GM13976 (cell line): Measurements from ENCODE around the gene GSG1L.

Experiments used
- DNase-seq: peaks from one replicate; pipeline ENCODE4 v3.0.0; 2012; ENCODE audit warnings: low spot score
- CTCF ChIP-seq: IDR thresholded peaks from 2 replicates; pipeline ENCODE4 v1.5.1; 2012; ENCODE audit warnings: borderline replicate concordance, mild to moderate bottlenecking; ENCODE audit not compliant: insufficient read depth; ENCODE audit errors: extremely low read depth, missing control alignments, control extremely low read depth
- in situ Hi-C: fragments of 300-500 bp; cut with MboI; formaldehyde crosslinking; loops from one replicate; pipeline ENCODE4 v1.12.0; 2022; ENCODE audit warnings: low sequenced_read_pairs, mixed read lengths, inconsistent platforms; ENCODE audit not compliant: unreplicated experiment

GSG1L gene

GRCh38 chr16:27780468-27781194, 282.9 kb downstream of the GSG1L start:
- in situ Hi-C loops, result no loop called here
- no peak for DNase-seq
- TF ChIP-seq CTCF, result no peak

GRCh38 chr16:27779641-27780164, 283.8 kb downstream of the GSG1L start:
- no peak for DNase-seq
- in situ Hi-C loops, result no loop called here
- no peak for TF ChIP-seq CTCF

GRCh38 chr16:27778926-27779570, 284.5 kb downstream of the GSG1L start:
- TF ChIP-seq CTCF, result no peak
- DNase-seq, result no peak
- in situ Hi-C loops, result no loop called here

GRCh38 chr16:27778171-27778925, 285.2 kb downstream of the GSG1L start:
- no peak for TF ChIP-seq CTCF
- DNase-seq, result no peak
- in situ Hi-C loops, result no loop called here

- DNase-seq, result no peak
- in situ Hi-C loops, result no loop called here
Observed at GRCh38 chr16:27777527-27777926, 286.0 kb downstream of the GSG1L start.

More at GRCh38 chr16:27777527-27777926, 286.0 kb downstream of the GSG1L start:
- no peak for TF ChIP-seq CTCF
